GM18873 (cell line): ENCODE results near the gene ZMYND12.

Source experiments
- ATAC-seq: cut with Tn5 transposase; IDR thresholded peaks from one replicate; pipeline ENCODE4 v1.9.1; 2021; ENCODE audit warnings: mild to moderate bottlenecking, moderate library complexity, moderate number of reproducible peaks; ENCODE audit not compliant: unreplicated experiment, low FRiP score

Gene ZMYND12

DNA sequence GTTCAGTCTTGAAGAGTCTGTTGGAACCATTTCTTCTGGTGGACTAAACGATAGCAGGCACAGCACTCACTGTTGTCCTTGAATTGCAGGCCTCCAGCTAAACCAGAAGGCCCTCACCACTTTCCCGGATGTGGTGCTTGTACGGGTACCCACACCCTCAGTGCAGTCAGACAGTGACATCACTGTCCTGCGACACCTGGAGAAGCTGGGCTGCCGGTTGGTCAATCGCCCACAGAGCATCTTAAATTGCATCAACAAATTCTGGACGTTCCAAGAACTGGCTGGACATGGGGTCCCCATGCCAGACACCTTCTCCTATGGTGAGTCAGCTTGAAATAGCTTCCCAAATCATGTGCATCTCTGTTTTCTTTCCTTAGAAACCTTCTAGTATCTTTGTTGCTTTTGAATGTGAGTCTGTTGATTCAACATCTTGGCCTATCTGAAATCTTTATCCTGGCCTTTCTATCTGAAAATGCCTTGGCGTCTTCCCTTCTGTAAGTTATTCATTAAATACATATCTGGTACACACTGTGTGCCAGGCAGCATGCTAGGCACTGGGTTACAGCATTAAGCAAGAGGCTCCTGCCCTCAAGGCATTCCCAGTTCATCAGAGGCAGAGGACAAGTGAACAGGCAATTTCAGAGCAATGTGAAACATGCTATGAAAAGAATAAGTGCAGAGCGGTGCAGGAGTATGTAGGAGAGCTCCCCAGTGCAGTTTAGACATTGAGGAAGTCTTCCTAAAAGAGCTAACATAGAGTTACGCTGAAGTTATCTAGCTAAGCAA is 56.3 kb downstream of the ZMYND12 start:
- ATAC-seq, result no peak

DNA sequence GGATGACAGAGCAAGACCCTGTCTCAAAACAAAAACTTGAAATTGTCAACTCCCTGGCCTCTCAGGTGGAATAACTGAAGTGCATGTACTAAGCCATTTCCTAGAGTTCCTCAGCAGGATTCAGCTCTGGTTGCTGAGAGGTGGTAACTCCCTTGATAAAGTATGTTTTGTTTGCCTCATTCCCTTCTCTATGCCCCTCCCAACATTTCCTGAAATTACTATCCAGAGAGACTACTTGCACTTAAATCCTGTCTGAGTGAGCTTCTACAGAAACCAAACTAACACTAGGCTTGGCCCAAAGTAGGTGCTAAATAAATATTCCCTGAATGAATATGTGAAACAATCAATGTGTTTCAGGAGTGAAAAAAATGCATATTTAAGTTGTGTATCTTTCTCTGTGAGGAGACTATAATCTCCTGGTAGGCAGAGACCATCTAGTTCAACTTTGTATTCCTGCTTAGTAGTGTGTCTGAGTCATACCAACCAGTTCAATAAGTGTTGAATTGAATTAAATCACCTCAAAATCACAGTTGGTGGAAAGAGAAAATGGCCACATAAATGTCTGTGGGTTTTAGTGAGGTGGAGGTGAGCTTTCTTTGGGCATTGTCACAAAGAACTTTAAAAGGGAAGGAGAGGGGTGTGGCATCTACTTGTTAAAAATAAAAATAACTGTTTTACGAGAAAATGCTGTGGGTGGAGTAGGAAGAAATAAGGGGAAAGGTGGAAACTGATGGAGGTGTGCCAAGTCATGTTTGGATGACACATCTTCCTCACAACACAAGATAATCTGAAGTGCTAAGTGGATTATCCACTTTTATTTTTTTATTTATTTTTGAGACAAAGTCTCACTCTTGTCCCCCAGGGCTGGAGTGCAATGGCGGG is 62.6 kb downstream of the ZMYND12 start:
- ATAC-seq, result no peak

- ATAC-seq, result no peak
Observed at GRCh38 chr1:42392255-42392654, 63.6 kb downstream of the ZMYND12 start.

DNA sequence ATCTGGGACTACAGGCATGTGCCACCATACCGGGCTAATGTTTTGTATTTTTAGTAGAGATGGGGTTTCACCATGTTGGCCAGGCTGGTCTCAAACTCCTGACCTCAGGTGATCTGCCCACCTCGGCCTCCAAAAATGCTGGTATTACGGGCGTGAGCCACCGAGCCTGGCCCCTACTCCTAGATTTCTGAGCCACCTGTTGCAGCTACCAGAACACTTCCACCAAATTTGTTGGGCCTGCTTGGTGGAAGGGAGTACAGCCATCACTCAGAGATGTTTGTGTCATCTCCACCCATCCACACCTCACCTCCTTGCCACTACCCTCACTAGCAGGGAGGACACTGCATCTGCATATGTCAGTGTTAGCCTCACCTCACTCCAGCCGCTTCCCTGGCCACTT is 69.8 kb downstream of the ZMYND12 start:
- no peak for ATAC-seq

DNA sequence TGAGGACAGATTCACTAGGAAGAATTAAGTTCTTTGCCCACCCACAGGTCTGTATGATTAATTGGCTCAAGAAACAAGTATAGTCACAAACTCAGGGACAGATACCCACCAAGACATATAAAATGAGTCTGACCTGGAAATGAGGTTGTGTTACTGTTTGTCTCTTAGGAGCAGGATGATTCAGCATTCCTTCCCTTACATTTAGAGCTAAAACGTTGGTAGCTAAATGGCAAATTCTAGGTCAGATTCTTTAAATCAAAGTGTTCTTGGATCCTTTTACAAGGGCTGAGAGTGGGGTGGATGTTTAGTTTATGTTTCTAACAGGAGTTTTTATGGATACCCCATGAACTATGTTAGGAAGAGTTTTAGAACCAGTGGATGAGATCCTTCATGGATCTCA is 70.5 kb downstream of the ZMYND12 start:
- no peak for ATAC-seq

- ATAC-seq, result no peak
Observed at GRCh38 chr1:42381280-42381673, 74.5 kb downstream of the ZMYND12 start.

DNA sequence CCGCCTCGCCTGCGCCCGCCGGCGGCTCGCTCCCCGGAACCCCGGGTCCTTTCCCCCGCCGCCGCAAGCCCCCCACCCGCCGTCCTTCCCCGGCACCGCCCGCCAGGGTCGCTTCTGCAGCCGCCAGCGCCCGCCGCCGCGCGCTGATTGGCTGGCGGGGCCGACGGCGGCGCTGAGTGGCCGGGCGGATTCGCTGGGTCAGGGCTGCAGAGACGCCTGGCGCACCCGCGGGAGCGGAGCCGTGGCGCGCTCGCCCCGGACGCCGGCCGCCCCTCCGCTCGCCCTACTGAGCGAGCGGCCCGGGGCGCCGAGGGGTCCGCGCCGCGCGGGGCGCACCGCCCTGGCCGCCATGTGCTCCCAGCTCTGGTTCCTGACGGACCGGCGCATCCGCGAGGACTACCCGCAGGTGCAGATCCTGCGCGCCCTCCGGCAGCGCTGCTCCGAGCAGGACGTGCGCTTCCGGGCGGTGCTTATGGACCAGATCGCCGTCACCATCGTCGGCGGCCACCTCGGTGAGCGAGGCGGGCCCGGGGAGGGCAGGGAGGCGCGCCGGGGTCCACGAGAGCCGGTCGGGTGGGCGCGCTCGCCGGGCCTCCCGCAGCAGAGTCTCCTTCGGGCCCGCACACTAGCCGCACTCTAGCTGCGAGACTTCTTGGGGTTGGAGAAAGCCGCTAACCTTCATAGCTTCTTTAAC is 75.1 kb downstream of the ZMYND12 start, which contains the start of gene RIMKLA:
TSS of gene RIMKLA (plus strand) at position 207 of the 694 bp plus-strand sequence. CDS start at position 350, 143 bp downstream.
- ATAC-seq, result peak; percentile 56
